Omental fat pad (tissue), 4 donors: ENCODE data around the gene EDEM3. TPM values are rescaled to one million over a fixed set of nuclear protein-coding genes. Genes with fewer than 3 reads are reported as not detected.

Source experiments
- ATAC-seq: fragments of 150-250 bp; one replicate; pipeline ENCODE4 v1.9.1; 2016; ENCODE audit warnings: mild to moderate bottlenecking, moderate library complexity; ENCODE audit not compliant: low FRiP score
- DNase-seq: peaks from one replicate; pipeline ENCODE4 v3.0.0-alpha.2; 2019; ENCODE audit warnings: low spot score
- CTCF ChIP-seq, 3 donors: fragments of 450-650 bp; IDR thresholded peaks; one replicate each; pipeline ENCODE4 v1.5.1; 2016 to 2017; ENCODE audit warnings: antibody characterized with exemption in 3 of 3, mild to moderate bottlenecking in 3 of 3, moderate library complexity in 2 of 3
- total RNA-seq, 4 donors: library from RNA; depleted of rRNA; stranded (reverse); fragments of >200 nt; gene quantifications; one replicate each; pipeline ENCODE4 v1.1.0, GENCODE V29; 2016

EDEM3 gene
- total RNA-seq, 4 donors from 2014 or later = 33.5 to 72.5 (median 40.9) TPM

DNA sequence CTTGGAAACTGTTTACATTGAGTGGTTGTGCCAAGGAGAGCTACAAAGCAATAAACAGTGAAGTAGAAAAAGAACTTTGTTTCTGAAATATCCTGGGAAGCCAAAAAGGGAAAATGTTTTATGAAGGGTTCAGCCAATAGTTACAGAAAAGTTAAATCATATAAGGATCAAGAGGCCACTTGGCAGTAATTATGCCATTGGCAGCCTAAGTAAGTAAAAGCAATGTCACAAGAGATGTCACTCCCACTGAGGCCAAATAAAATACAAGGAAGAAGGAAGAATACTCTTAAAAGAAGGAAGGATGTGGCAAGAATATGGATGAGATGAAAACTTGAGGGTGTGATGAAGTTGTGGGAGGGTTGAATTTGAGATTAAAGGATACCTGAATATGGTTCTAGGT, 45.2 kb downstream of the EDEM3 start:
- DNase-seq = no peak
- TF ChIP-seq CTCF (IDR thresholded peaks at IDR 0.05) = no peak
- ATAC-seq = no peak

GRCh38 chr1:184708084-184708676, 46.5 kb downstream of the EDEM3 start:
- no peak for ATAC-seq
- TF ChIP-seq CTCF (IDR thresholded peaks at IDR 0.05) = no peak
- DNase-seq = no peak

DNA sequence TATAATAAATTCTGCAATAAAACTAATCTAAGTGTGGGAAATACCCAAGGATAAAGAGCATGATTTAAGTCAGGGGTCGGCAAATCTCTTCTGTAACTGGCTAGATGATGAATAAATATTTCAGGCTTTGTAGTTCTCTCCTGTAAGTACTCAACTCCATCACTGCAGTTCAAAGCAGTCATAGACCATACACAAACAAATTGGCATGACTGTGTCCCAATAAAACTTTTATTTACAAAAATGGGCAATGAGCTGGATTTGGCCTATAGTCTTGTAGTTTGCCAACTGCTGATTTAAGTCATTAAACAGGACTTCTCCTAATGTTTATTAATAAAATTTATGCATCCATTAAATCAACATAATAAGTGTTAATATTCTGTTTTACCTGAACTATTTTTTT, 49.4 kb downstream of the EDEM3 start:
- ATAC-seq (no peak), DNase-seq (no peak)
- TF ChIP-seq CTCF (IDR thresholded peaks at IDR 0.05) = no peak

DNA sequence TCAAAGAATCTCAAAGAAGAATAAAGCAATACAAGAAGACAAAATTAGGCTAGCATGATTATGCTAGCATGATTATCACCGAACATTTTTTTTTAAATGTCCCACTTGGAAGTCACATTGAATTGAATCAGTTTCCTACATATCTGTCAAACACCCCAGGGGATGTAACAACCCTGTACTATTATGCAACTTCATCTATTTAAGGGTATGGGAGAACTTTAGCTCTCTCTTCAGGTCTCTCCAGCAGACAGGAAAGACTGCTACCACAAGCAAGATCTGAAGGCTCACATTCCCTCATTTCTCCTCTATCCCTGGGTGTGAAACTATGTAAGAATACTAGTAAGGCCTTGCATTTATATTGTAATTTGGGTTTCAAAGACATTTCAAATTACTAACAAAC, 52.8 kb downstream of the EDEM3 start:
- DNase-seq = no peak
- no peak for TF ChIP-seq CTCF (IDR thresholded peaks at IDR 0.05)
- no peak for ATAC-seq

GRCh38 chr1:184698969-184699368, 55.7 kb downstream of the EDEM3 start:
- no peak for TF ChIP-seq CTCF (IDR thresholded peaks at IDR 0.05)
- ATAC-seq (no peak), DNase-seq (no peak)

- no peak for DNase-seq
Measured at GRCh38 chr1:184698016-184698415, 56.6 kb downstream of the EDEM3 start.

More at GRCh38 chr1:184698016-184698415, 56.6 kb downstream of the EDEM3 start:
- no peak for TF ChIP-seq CTCF (IDR thresholded peaks at IDR 0.05)
- ATAC-seq = no peak
